ENCODE measurements around the gene GMDS. TPM values are rescaled to one million over a fixed set of nuclear protein-coding genes. Genes with fewer than 3 reads are reported as not detected.

The GMDS gene
- total and polyA plus RNA-seq, 2 of the 4 experiments (the other 2 are of a cell fraction) = 7.3 to 21.9 TPM

- H2BK20ac ChIP-seq (ENCODE audit: low read depth, low read length) = no peak overlapping the region
- H4K20me1 ChIP-seq (ENCODE audit: insufficient read depth, low read length) = no peaks in the 10 kb centered on the region
- no TSS peak for BruUV-seq (replicated peaks)
- no peak for TF ChIP-seq RFX5 (IDR thresholded peaks at IDR 0.05; ENCODE audit: low read depth, low read length)
- no peak for TF ChIP-seq RCOR1 (IDR thresholded peaks at IDR 0.05; ENCODE audit: insufficient replicate concordance, low read length)
- no peak for TF ChIP-seq BHLHE40 (IDR thresholded peaks at IDR 0.05; ENCODE audit: low read depth, low read length)
- TF ChIP-seq CHD1 (IDR thresholded peaks at IDR 0.05; ENCODE audit: low read depth, low read length) = no peak
- TF ChIP-seq CTCF (conservative IDR thresholded peaks at IDR 0.05; ENCODE audit: low read depth, low read length) = no peak
- no peak for TF ChIP-seq MAFK (IDR thresholded peaks at IDR 0.05; ENCODE audit: low read depth, low read length)
- TF ChIP-seq MAZ (IDR thresholded peaks at IDR 0.05; ENCODE audit: borderline replicate concordance, low read depth, low read length) = no peak
- no peak for TF ChIP-seq ELK1 (IDR thresholded peaks at IDR 0.05; ENCODE audit: borderline replicate concordance, low read depth, low read length)
- no peak for TF ChIP-seq USF2 (IDR thresholded peaks at IDR 0.05; ENCODE audit: low read depth, low read length)
- TF ChIP-seq SMC3 (IDR thresholded peaks at IDR 0.05; ENCODE audit: low read depth, low read length) = no peak
- TF ChIP-seq RAD21 (IDR thresholded peaks at IDR 0.05; ENCODE audit: low read length) = no peak
- H3K4me3 ChIP-seq (ENCODE audit: insufficient read depth, low read depth, low read length) = no peak overlapping the region
- H3K4me1 ChIP-seq (ENCODE audit: control insufficient read depth, insufficient read depth, low read length) = peaks cover 19% of the 10 kb centered on the region
- no peaks in the 10 kb centered on the region for H3K36me3 ChIP-seq (ENCODE audit: control insufficient read depth, insufficient read depth, low read length)
- DNase-seq (no peak), ATAC-seq (ENCODE audit: low read depth) (no peak)
- no peaks in the 10 kb centered on the region for H3K27me3 ChIP-seq (ENCODE audit: control insufficient read depth, insufficient read depth, low read length)
- 89% methylated on average over 3 of the region's 4 CpGs; no CpG with 5 or more reads in 1 of the 2 experiments for WGBS, 2 experiments (ENCODE audit: extremely low coverage in 2 of 2, insufficient read length in 1 of 2)
- H3K27ac ChIP-seq (ENCODE audit: insufficient read depth, low read length) = no peak overlapping the region
- CTCF ChIA-PET = interaction anchor here (1.1 kb wide), 1 partner anchor 18 kb away, joined by 3 read pairs; no protein-coding TSS in a partner anchor
- no peak overlapping the region for H2AK5ac ChIP-seq (ENCODE audit: low read depth, low read length)
- H3K23ac ChIP-seq (ENCODE audit: low read depth, low read length) = no peak overlapping the region
- no peak overlapping the region for H2AK9ac ChIP-seq (replicated peaks; ENCODE audit: low read depth, low read length, poor library complexity)
- H3K9ac ChIP-seq (ENCODE audit: low read depth, low read length) = no peak overlapping the region
- no peak overlapping the region for H2BK120ac ChIP-seq (ENCODE audit: low read depth, low read length)
- dilution Hi-C loops (cut with HindIII; ENCODE audit: low sequenced_read_pairs, unreplicated experiment) (no loop called here), intact Hi-C loops (cut with micrococcal nuclease) (loop anchor here (5.0 kb wide), 1 partner anchor 33 kb away; no protein-coding TSS in a partner anchor), in situ Hi-C loops (cut with MboI; ENCODE audit: low sequenced_read_pairs) (no loop called here)
- no peak overlapping the region for H2BK5ac ChIP-seq (ENCODE audit: low read depth, low read length, poor library complexity, severe bottlenecking)
- H3K14ac ChIP-seq (replicated peaks; ENCODE audit: low read depth, low read length) = no peak overlapping the region
- H3K9me3 ChIP-seq (ENCODE audit: control insufficient read depth, insufficient read depth, low read length) = no peaks in the 10 kb centered on the region
- H3K79me1 ChIP-seq (ENCODE audit: low read depth in 1 of 2, low read length in 2 of 2) = no peaks in the 10 kb centered on the region
- peaks cover 3% of the 10 kb centered on the region; the same call in 1 of the 2 replicates for H3K9me1 ChIP-seq (ENCODE audit: insufficient read depth, low read length)
- no peak overlapping the region for H4K8ac ChIP-seq (ENCODE audit: low read depth in 2 of 2, low read length in 2 of 2)
- H4K91ac ChIP-seq (ENCODE audit: insufficient read depth, low read depth, low read length) = no peak overlapping the region
- no peak overlapping the region for H3K4me2 ChIP-seq (ENCODE audit: low read depth, low read length)
- H3K56ac ChIP-seq (ENCODE audit: extremely low read depth, insufficient read depth, low read length) = no peak overlapping the region
- no peak overlapping the region for H4K5ac ChIP-seq (ENCODE audit: low read depth, low read length)
- no peak overlapping the region for H2BK15ac ChIP-seq (ENCODE audit: low read depth, low read length)
- H2AFZ ChIP-seq (replicated peaks; ENCODE audit: low read length, poor library complexity) = no peak overlapping the region
- H3K18ac ChIP-seq (ENCODE audit: low read depth, low read length) = no peak overlapping the region
- POLR2A ChIA-PET (ENCODE audit: unreplicated experiment) = no interaction called here
- no peak overlapping the region for H3K4ac ChIP-seq (ENCODE audit: low read depth, low read length)
These were observed 611.3 kb downstream of the GMDS start for GRCh38 chr6:1634081-1634480.
